Measurements from ENCODE around the gene CPNE6.

DNA sequence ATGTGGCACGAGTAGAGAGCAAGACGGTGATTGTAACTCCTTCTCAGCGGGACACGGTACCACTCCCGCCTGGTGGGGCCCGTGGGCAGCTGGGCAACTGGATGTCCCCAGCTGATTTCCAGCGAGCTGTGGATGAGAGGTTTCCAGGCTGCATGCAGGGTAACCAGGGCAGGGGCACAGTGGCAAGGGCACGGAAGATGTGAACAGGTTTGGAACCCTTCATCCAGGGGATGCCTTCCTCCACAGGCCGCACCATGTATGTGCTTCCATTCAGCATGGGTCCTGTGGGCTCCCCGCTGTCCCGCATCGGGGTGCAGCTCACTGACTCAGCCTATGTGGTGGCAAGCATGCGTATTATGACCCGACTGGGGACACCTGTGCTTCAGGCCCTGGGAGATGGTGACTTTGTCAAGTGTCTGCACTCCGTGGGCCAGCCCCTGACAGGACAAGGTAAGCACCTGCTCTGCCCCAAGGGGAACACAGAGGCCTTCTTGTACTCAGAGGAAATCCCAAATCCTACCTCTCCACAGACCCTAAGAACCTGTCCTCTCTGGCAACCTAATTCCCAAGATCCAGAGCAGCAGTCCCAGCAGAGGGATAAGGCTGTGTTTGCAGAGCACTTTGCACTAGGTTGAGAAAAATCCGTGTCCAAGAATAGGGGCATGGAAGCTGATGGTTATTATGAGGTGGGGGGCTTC lies 27.0 kb downstream of the CPNE6 start:
- TF ChIP-seq POLR2A (IDR thresholded peaks at IDR 0.05; ENCODE audit: low read depth, low read length) (no peak), POLR2AphosphoS5 (IDR thresholded peaks at IDR 0.05; ENCODE audit: low read depth, low read length) (no peak)

All from GM12892 (cell line).